K562 (cell line): ENCODE data around the gene SNRPA. TPM values are rescaled to one million over a fixed set of nuclear protein-coding genes. Genes with fewer than 3 reads are reported as not detected.
A peak's percentile ranks its signal among the peaks of the same experiment; 100 is the strongest.

Experiments used
- ATAC-seq: fragments of 200-7000 bp; cut with Tn5 transposase; 3 replicates; pipeline ENCODE4 v1.9.1; 2020; ENCODE audit warnings: moderate library complexity
- BruUV-seq: library from RNA; stranded (reverse); fragments of 400-500 nt; replicated peaks from 2 replicates; lab custom pipeline; 2021; lab: Mats Ljungman, UMichigan
- CTCF ChIA-PET: fragments of 300-600 bp; formaldehyde crosslinking; extraction: SDS; loops from one replicate; lab custom pipeline; 2021; ENCODE audit warnings: low intra/inter-chr PET ratio; lab: Yijun Ruan, JAX
- POLR2A ChIA-PET: fragments of 300-600, 350-650 bp; sonication (Branson Sonifier 250); formaldehyde crosslinking; extraction: SDS; loops from one replicate; lab custom pipeline; 2021; ENCODE audit warnings: antibody characterized with exemption, inconsistent platforms; lab: Yijun Ruan, JAX
- DNase-seq, 4 experiments: peaks; one replicate each; pipeline versions ENCODE4 v3.0.0 to v3.0.0-alpha.2; 2011 to 2018; ENCODE audit warnings: low spot score in 3 of 4, mixed read lengths in 3 of 4; ENCODE audit errors: extremely low read depth in 1 of 4
- FAIRE-seq: peaks from 2 replicates; lab custom pipeline; 2011; peaks lifted over from hg19 to GRCh38; lab: Jason Lieb, UNC
- H2AFZ ChIP-seq: 2 replicates; pipeline ENCODE4 v1.6.0; 2011; ENCODE audit warnings: low read depth, low read length, control low read depth, inconsistent platforms
- H3K27ac ChIP-seq: fragments of 200-600 bp; 3 replicates; pipeline ENCODE4 v1.8.0; 2011; ENCODE audit warnings: low read depth, mild to moderate bottlenecking, control low read depth, inconsistent platforms, low read length, moderate library complexity, mixed read lengths; ENCODE audit errors: extremely low read depth
- H3K27me3 ChIP-seq, 2 experiments: fragments of 300-600 bp in 1 of 2; 2 replicates in 1 of 2; 3 replicates in 1 of 2; pipeline versions ENCODE4 v1.6.0 to v1.8.0; 2011; ENCODE audit warnings: inconsistent platforms in 2 of 2, low read length in 2 of 2, mild to moderate bottlenecking in 1 of 2, mixed read lengths in 1 of 2, moderate library complexity in 1 of 2; ENCODE audit not compliant: control insufficient read depth in 2 of 2, insufficient read depth in 2 of 2
- H3K36me3 ChIP-seq: fragments of 300-600 bp; 3 replicates; pipeline ENCODE4 v1.8.0; 2011; ENCODE audit warnings: mild to moderate bottlenecking, low read length, inconsistent platforms; ENCODE audit not compliant: control insufficient read depth, insufficient read depth
- H3K4me1 ChIP-seq, 2 experiments: fragments of 200-600 bp in 1 of 2; replicated peaks in 1 of 2; 2 replicates in 1 of 2; 3 replicates in 1 of 2; pipeline versions ENCODE4 v1.5.1 to v1.8.0; 2011; ENCODE audit warnings: inconsistent platforms in 2 of 2, low read length in 2 of 2, mild to moderate bottlenecking in 1 of 2, mixed read lengths in 1 of 2, moderate library complexity in 1 of 2; ENCODE audit not compliant: control insufficient read depth in 2 of 2, insufficient read depth in 2 of 2
- H3K4me2 ChIP-seq: 2 replicates; pipeline ENCODE4 v1.6.1; 2011; ENCODE audit warnings: low read length, control low read depth, inconsistent platforms, mixed read lengths; ENCODE audit not compliant: insufficient read depth
- H3K4me3 ChIP-seq: fragments of 200-600 bp; sonication (generic), shearing (Covaris generic); 2 replicates; pipeline ENCODE4 v1.5.1; 2016; ENCODE audit warnings: control low read depth, inconsistent platforms
- H3K79me2 ChIP-seq: fragments of 200-600 bp; 3 replicates; pipeline ENCODE4 v1.8.0; 2011; ENCODE audit warnings: low read length, inconsistent platforms; ENCODE audit not compliant: control insufficient read depth, insufficient read depth
- H3K9ac ChIP-seq, 2 experiments: 2 replicates each; pipeline versions ENCODE4 v1.6.0 to v1.6.1; 2011; ENCODE audit warnings: low read depth in 2 of 2, low read length in 2 of 2, control low read depth in 1 of 2, inconsistent platforms in 1 of 2, mild to moderate bottlenecking in 1 of 2, mixed read lengths in 1 of 2; ENCODE audit not compliant: insufficient read depth in 1 of 2
- H3K9me1 ChIP-seq: one replicate; pipeline ENCODE4 v1.6.0; 2011; ENCODE audit warnings: inconsistent platforms, mild to moderate bottlenecking, low read length, moderate library complexity; ENCODE audit not compliant: control insufficient read depth, insufficient read depth
- H3K9me3 ChIP-seq: replicated peaks from 2 replicates; pipeline ENCODE4 v1.5.1; 2011; ENCODE audit warnings: low read depth, low read length, inconsistent platforms; ENCODE audit not compliant: control insufficient read depth, insufficient read depth
- H4K20me1 ChIP-seq: replicated peaks from 2 replicates; pipeline ENCODE4 v1.6.1; 2011; ENCODE audit warnings: low read length, inconsistent platforms, mixed read lengths; ENCODE audit not compliant: control insufficient read depth, insufficient read depth
- FOSL1 ChIP-seq: fragments of 200-800 bp; sonication (Bioruptor generic); conservative IDR thresholded peaks from 2 replicates; pipeline ENCODE4 v1.6.1; 2016; ENCODE audit warnings: missing genetic modification characterization, missing compliant biosample characterization
- FOXA3 ChIP-seq, 2 experiments: fragments of 450-650 bp in 1 of 2; sonication (generic) in 1 of 2; formaldehyde crosslinking; IDR thresholded peaks in 1 of 2; conservative IDR thresholded peaks in 1 of 2; 2 replicates each; pipeline versions ENCODE4 v1.4.0 to v1.8.0; 2020 to 2022; ENCODE audit warnings: mild to moderate bottlenecking in 2 of 2, missing genetic modification reagents in 1 of 2
- HSF4 ChIP-seq: fragments of 250-450 bp; sonication (Bioruptor Pico); IDR thresholded peaks from 2 replicates; pipeline ENCODE4 v2.1.2; 2022; ENCODE audit warnings: mild to moderate bottlenecking, moderate library complexity, borderline replicate concordance
- IRF2 ChIP-seq: sonication (generic); formaldehyde crosslinking; IDR thresholded peaks from 2 replicates; pipeline ENCODE4 v1.8.1; 2022; ENCODE audit warnings: mild to moderate bottlenecking, missing genetic modification reagents
- POLR2AphosphoS2 ChIP-seq: IDR thresholded peaks from 2 replicates; pipeline ENCODE4 v1.6.1; 2012; ENCODE audit warnings: low read length, improper control_type of control experiment
- RNF2 ChIP-seq: sonication (generic); IDR thresholded peaks from 2 replicates; pipeline ENCODE4 v1.6.1; 2016
- SIN3A ChIP-seq, 2 experiments: fragments of 150-350 bp in 1 of 2; IDR thresholded peaks; 2 replicates each; pipeline ENCODE4 v1.6.1; 2011 to 2016; ENCODE audit warnings: borderline replicate concordance in 2 of 2, low read depth in 2 of 2, low read length in 2 of 2, mild to moderate bottlenecking in 2 of 2, moderate library complexity in 2 of 2; ENCODE audit not compliant: control insufficient read depth in 1 of 2
- STAG1 ChIP-seq: sonication (generic); formaldehyde crosslinking; IDR thresholded peaks from 2 replicates; pipeline ENCODE4 v1.5.0; 2020; ENCODE audit warnings: missing genetic modification reagents, borderline replicate concordance
- SUPT5H ChIP-seq: fragments of 450-650 bp; IDR thresholded peaks from 2 replicates; pipeline ENCODE4 v1.6.1; 2016
- TFAP4 ChIP-seq: sonication (generic); formaldehyde crosslinking; IDR thresholded peaks from 2 replicates; pipeline ENCODE4 v1.8.0; 2022; ENCODE audit warnings: missing genetic modification reagents, mild to moderate bottlenecking, moderate library complexity, borderline replicate concordance
- U2AF2 ChIP-seq: fragments of 200-400 bp; formaldehyde crosslinking; optimal IDR thresholded peaks from 2 replicates; pipeline ENCODE3; 2017; ENCODE audit warnings: low read depth, mild to moderate bottlenecking, low read length
- ZNF140 ChIP-seq: fragments of 250-450 bp; sonication (Bioruptor Pico); IDR thresholded peaks from 2 replicates; pipeline ENCODE4 v1.8.0; 2021; ENCODE audit warnings: moderate library complexity, mild to moderate bottlenecking, inconsistent platforms
- ZNF398 ChIP-seq: fragments of 250-450 bp; sonication (Bioruptor Pico); IDR thresholded peaks from 2 replicates; pipeline ENCODE4 v1.8.0; 2021; ENCODE audit warnings: moderate library complexity, mild to moderate bottlenecking, inconsistent platforms
- ZNF445 ChIP-seq: fragments of 250-450 bp; sonication (Bioruptor Pico); IDR thresholded peaks from 2 replicates; pipeline ENCODE4 v1.4.0; 2020; ENCODE audit warnings: low read depth, mild to moderate bottlenecking, moderate library complexity
- ZNF75A ChIP-seq: fragments of 450-650 bp; formaldehyde crosslinking; IDR thresholded peaks from 2 replicates; pipeline ENCODE4 v1.4.0; 2020; ENCODE audit warnings: mild to moderate bottlenecking
- WGBS: fragments of 100-300 bp; shearing (Covaris generic); methylation state at CpG from one replicate; pipeline ENCODE4 v1.1.6; 2016; ENCODE audit warnings: low coverage, mixed read lengths; ENCODE audit not compliant: insufficient coverage; ENCODE audit errors: missing lambda C conversion rate; 5-methylcytosine and 5-hydroxymethylcytosine counted together
- in situ Hi-C: fragments of 300-500 bp; cut with MboI; formaldehyde crosslinking; loops from 4 replicates; pipeline ENCODE4 v1.15.0; 2018; ENCODE audit warnings: inconsistent platforms, mixed read lengths
- intact Hi-C: fragments of 100-400 bp; cut with micrococcal nuclease; formaldehyde crosslinking; loops from 2 replicates; pipeline ENCODE4 v1.14.2; 2022
- polyA plus RNA-seq, 8 experiments: library from polyadenylated mRNA; depleted of rRNA in 4 of 8; stranded (reverse) in 5 of 8; unstranded in 3 of 8; fragments of >200 nt; fragmentation: Nextera tagmentation in 2 of 8; fragmentation: Illumina TruSeq in 1 of 8; extraction: Ambion mirVana in 2 of 8; extraction: Trizol in 1 of 8; gene quantifications; 2 replicates each; pipeline versions ENCODE4 v1.2.1 to v1.2.3, GENCODE V29; 2011 to 2014; ENCODE audit warnings: inconsistent platforms in 1 of 8, missing spikeins in 1 of 8
- total RNA-seq, 7 experiments: library from RNA; depleted of rRNA in 6 of 7; stranded (reverse); fragments of >200 nt in 6 of 7; fragmentation: Illumina TruSeq in 2 of 7; extraction: Trizol in 2 of 7; gene quantifications; 2 replicates each; pipeline versions ENCODE4 v1.2.1 to v1.2.3, GENCODE V29; 2011 to 2021; ENCODE audit warnings: low replicate concordance in 1 of 7

Gene SNRPA
- total and polyA plus RNA-seq, 9 of the 15 experiments (the other 6 are each of a cell fraction or from before 2014, with no cell fraction given), result 16.3 to 311 (median 193) TPM

GRCh38 chr19:40801426-40802299 is 50.7 kb downstream of the SNRPA start (continued):
- no peak for TF ChIP-seq HSF4 (CRISPR knock-in tag)
- TF ChIP-seq ZNF140 (CRISPR knock-in tag), result no peak
- peak; percentile 36; the same call in 1 of the 2 replicates for TF ChIP-seq POLR2AphosphoS2
- no peak for TF ChIP-seq ZNF445 (CRISPR knock-in tag)

- POLR2A ChIA-PET, result interaction anchor here (0.5 to 2.1 kb wide), 11 partner anchors 9 to 463 kb away, joined by 3 to 7 read pairs (median 4); partner anchors contain the start of genes ACTMAP, RAB4B and SNRPA
- CTCF ChIA-PET, result no interaction called here
- DNase-seq, result peak in 3 of 4 experiments; percentile 20 to 69 (median 44)
- Histone ChIP-seq H3K4me1 (peaks cover 50 to 79% of the 10 kb centered on the region in 2 experiments), H3K9ac (peak overlapping the region; percentile 28 to 91), H3K36me3 (peaks cover 73% of the 10 kb centered on the region), H3K9me3 (no peaks in the 10 kb centered on the region), H3K79me2 (peaks cover 83% of the 10 kb centered on the region), H3K27me3 (no peaks in the 10 kb centered on the region), H3K9me1 (peaks cover 24% of the 10 kb centered on the region), H2AFZ (no peak overlapping the region), H4K20me1 (peaks cover 58% of the 10 kb centered on the region), H3K4me3 (peak overlapping the region; percentile 19), H3K27ac (peak overlapping the region; percentile 53; the same call in 2 of the 3 replicates), H3K4me2 (peak overlapping the region; percentile 79)
- no TSS peak for BruUV-seq
- 27% methylated on average over 9 of the region's 11 CpGs for WGBS
- in situ Hi-C loops (no loop called here), intact Hi-C loops (no loop called here)
- ATAC-seq, result peak; percentile 9
- FAIRE-seq, result peak; percentile 70
- TF ChIP-seq ZNF398 (no peak), TFAP4 (CRISPR knock-in tag) (peak; percentile 63; the same call in 1 of the 2 replicates), IRF2 (CRISPR knock-in tag) (no peak), SUPT5H (0 out of 2 replicates have a peak, but pooled peaks have one; percentile 5), STAG1 (CRISPR knock-in tag) (no peak), FOXA3 (CRISPR knock-in tag; conservative IDR thresholded peaks at IDR 0.05 in 1 of 2, IDR thresholded peaks at IDR 0.05 in 1 of 2) (no peak), RNF2 (no peak), ZNF75A (CRISPR knock-in tag) (no peak), FOSL1 (no peak), SIN3A (IDR thresholded peaks at IDR 0.05; ENCODE audit: borderline replicate concordance in 2 of 2, control insufficient read depth in 1 of 2, low read depth in 2 of 2, low read length in 2 of 2) (peak in 1 of 2 experiments; percentile 32; a peak in 1 of 4 replicates), U2AF2 (no peak)
Observed at GRCh38 chr19:40802300-40803169, 51.5 kb downstream of the SNRPA start.
